Right lobe of liver (tissue), 6 donors: ENCODE data around the gene TLNRD1. TPM values are rescaled to one million over a fixed set of nuclear protein-coding genes. Genes with fewer than 3 reads are reported as not detected.

Source experiments
- ATAC-seq, 4 donors: fragments of 200-7000 bp; cut with Tn5 transposase; one replicate each; pipeline ENCODE4 v1.9.1; 2020; ENCODE audit warnings: mild to moderate bottlenecking in 4 of 4, moderate library complexity in 4 of 4
- DNase-seq, 3 donors: peaks; one replicate each; pipeline ENCODE4 v3.0.0-alpha.2; 2020
- H3K27ac ChIP-seq, 3 donors: fragments of 200-600 bp; one replicate each; pipeline ENCODE4 v1.8.0; 2022
- H3K27me3 ChIP-seq, 2 donors: fragments of 200-600 bp; one replicate each; pipeline ENCODE4 v1.8.0; 2022
- H3K36me3 ChIP-seq, 4 donors: fragments of 200-600 bp; sonication (generic) in 1 of 4; one replicate each; pipeline versions ENCODE4 v1.5.1 to v1.8.0; 2017 to 2022; ENCODE audit warnings: control low read depth in 1 of 4
- H3K4me1 ChIP-seq, 4 donors: fragments of 200-600 bp; sonication (generic) in 1 of 4; one replicate each; pipeline versions ENCODE4 v1.5.1 to v1.8.0; 2017 to 2022; ENCODE audit warnings: control low read depth in 1 of 4
- H3K4me3 ChIP-seq, 3 donors: fragments of 200-600 bp; one replicate each; pipeline ENCODE4 v1.8.0; 2022
- H3K9me3 ChIP-seq, 4 donors: fragments of 200-600 bp; sonication (generic) in 1 of 4; one replicate each; pipeline versions ENCODE4 v1.5.1 to v1.8.0; 2017 to 2022; ENCODE audit warnings: control low read depth in 1 of 4
- CTCF ChIP-seq, 4 donors: fragments of 200-600 bp in 3 of 4; fragments of 450-650 bp in 1 of 4; IDR thresholded peaks; one replicate each; pipeline versions ENCODE4 v1.5.1 to v1.8.0; 2016 to 2022; ENCODE audit warnings: antibody characterized with exemption in 4 of 4, mild to moderate bottlenecking in 2 of 4
- POLR2A ChIP-seq: fragments of 450-650 bp; IDR thresholded peaks from one replicate; pipeline ENCODE4 v1.6.1; 2017; ENCODE audit warnings: antibody characterized with exemption, mild to moderate bottlenecking
- WGBS: methylation state at CpG from one replicate; pipeline ENCODE4 v1.1.6; 2018; ENCODE audit warnings: low coverage, low lambda C conversion rate; ENCODE audit not compliant: insufficient coverage; ENCODE audit errors: missing lambda C conversion rate; 5-methylcytosine and 5-hydroxymethylcytosine counted together
- intact Hi-C, 2 donors: fragments of 100-400 bp; cut with DNase I; formaldehyde crosslinking; loops; one replicate each; pipeline versions ENCODE4 v1.11.2 to v1.14.1; 2022
- total RNA-seq, 6 experiments: library from RNA; depleted of rRNA in 2 of 6; stranded (reverse); fragments of >200 nt in 2 of 6; fragmentation: NEBNext Ultra II Directional in 3 of 6; extraction: Animal tissue kit (Norgen Biotek cat#: 25700) in 3 of 6; gene quantifications; one replicate each; pipeline versions ENCODE4 v1.1.0 to v1.2.4, GENCODE V29; 2016 to 2023
- donor health status: DM: no; HTN: yes; CAD: no.
- donor health status: DM: no; HTN: no; CAD: no.
- donor health status: DM: no; HTN: no; CAD: no.
- donor health status: DM: no; HTN: yes; CAD: no.
- donor health status: DM: no; HTN: yes; CAD: no.

Gene TLNRD1
- total RNA-seq, 6 experiments from 2014 or later: 3.0 to 7.4 (median 5.5) TPM

GRCh38 chr15:80982205-80982604 lies 18.5 kb upstream of the TLNRD1 start:
- Histone ChIP-seq H3K27ac (no peak overlapping the region), H3K4me3 (no peak overlapping the region), H3K4me1 (no peaks in the 10 kb centered on the region), H3K9me3 (no peaks in the 10 kb centered on the region), H3K36me3 (peaks cover 0 to 31% (median 9%) of the 10 kb centered on the region in 4 donors), H3K27me3 (no peaks in the 10 kb centered on the region)
- DNase-seq (no peak), ATAC-seq (no peak)
- TF ChIP-seq POLR2A: no peak
- TF ChIP-seq CTCF (IDR thresholded peaks at IDR 0.05): no peak
- intact Hi-C loops: no loop called here
- 86% methylated on average over 2 of the region's 2 CpGs for WGBS

GRCh38 chr15:80982839-80983238 lies 17.9 kb upstream of the TLNRD1 start:
- TF ChIP-seq CTCF (IDR thresholded peaks at IDR 0.05) (no peak), POLR2A (no peak)
- peaks cover 0 to 31% (median 9%) of the 10 kb centered on the region in 4 donors for H3K36me3 ChIP-seq
- no peak overlapping the region for H3K4me3 ChIP-seq
- ATAC-seq (no peak), DNase-seq (no peak)
- intact Hi-C loops: no loop called here
- no peaks in the 10 kb centered on the region for H3K9me3 ChIP-seq
- peaks cover 0 to 3% (median 1%) of the 10 kb centered on the region in 4 donors for H3K4me1 ChIP-seq
- no peak overlapping the region for H3K27ac ChIP-seq
- 87% methylated on average over 5 of the region's 5 CpGs for WGBS
- H3K27me3 ChIP-seq: no peaks in the 10 kb centered on the region

- Histone ChIP-seq H3K27me3 (no peaks in the 10 kb centered on the region), H3K27ac (peak overlapping the region in 1 of 3 donors; percentile 30), H3K9me3 (no peaks in the 10 kb centered on the region), H3K36me3 (peaks cover 0 to 16% (median under 1%) of the 10 kb centered on the region in 4 donors), H3K4me3 (no peak overlapping the region), H3K4me1 (peaks cover 0 to 15% (median 6%) of the 10 kb centered on the region in 4 donors)
- peak in 1 of 4 donors; percentile 2 for ATAC-seq
- TF ChIP-seq POLR2A: no peak
- no peak for TF ChIP-seq CTCF (IDR thresholded peaks at IDR 0.05)
- WGBS: 52% methylated on average over 9 of the region's 9 CpGs
- intact Hi-C loops: no loop called here
- DNase-seq: no peak
Observed at GRCh38 chr15:80984856-80985255, 15.9 kb upstream of the TLNRD1 start.

DNA sequence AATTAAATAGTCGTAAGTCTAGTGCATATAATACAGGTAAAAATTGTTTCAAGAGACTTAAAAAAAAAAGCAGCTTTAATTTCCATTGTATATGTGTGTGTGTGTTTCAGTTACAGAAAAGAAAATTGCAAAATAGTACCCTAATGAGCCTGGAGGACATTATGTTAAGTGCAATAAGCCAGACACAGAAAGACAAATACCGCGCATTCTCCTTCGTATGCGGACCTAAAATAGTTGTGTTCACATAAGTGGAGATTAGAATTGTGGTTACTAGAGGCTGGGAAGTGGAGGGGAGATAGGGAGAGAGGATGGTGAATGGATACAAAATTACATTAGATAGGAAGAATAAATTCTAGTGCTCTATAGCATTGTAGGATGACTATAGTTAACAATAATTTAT lies 14.7 kb upstream of the TLNRD1 start:
- intact Hi-C loops: no loop called here
- DNase-seq (no peak), ATAC-seq (no peak)
- Histone ChIP-seq H3K9me3 (no peaks in the 10 kb centered on the region), H3K27ac (no peak overlapping the region), H3K4me3 (no peak overlapping the region), H3K27me3 (no peaks in the 10 kb centered on the region), H3K4me1 (peaks cover 0 to 15% (median 6%) of the 10 kb centered on the region in 4 donors), H3K36me3 (peaks cover 0 to 8% (median 0%) of the 10 kb centered on the region in 4 donors)
- 93% methylated on average over 5 of the region's 5 CpGs for WGBS
- TF ChIP-seq POLR2A: no peak
- no peak for TF ChIP-seq CTCF (IDR thresholded peaks at IDR 0.05)

DNA sequence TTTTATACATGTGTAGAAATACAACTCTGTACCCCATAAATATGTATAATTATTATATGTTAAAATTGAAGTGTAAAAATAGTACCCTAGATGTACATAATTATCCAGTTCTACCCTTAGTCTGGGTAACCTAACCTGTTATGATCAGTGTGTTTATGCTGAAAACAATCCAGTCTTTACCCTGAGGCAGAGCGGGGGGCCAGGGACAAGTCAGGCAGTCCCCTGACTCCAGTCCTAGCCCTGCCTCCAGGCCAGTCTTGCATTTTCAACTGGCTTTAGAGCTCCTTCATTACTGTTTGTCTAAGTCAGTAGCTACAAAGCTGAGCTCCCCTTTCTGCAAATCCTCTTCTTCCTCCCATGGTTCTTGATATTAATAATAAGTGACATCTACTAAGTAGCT lies 14.2 kb upstream of the TLNRD1 start:
- H3K4me1 ChIP-seq: peaks cover 0 to 15% (median 6%) of the 10 kb centered on the region in 4 donors
- peaks cover 0 to 5% (median 0%) of the 10 kb centered on the region in 4 donors for H3K36me3 ChIP-seq
- whole genome bisulfite sequencing: 100% methylated on average over 1 of the region's 1 CpG
- H3K9me3 ChIP-seq: no peaks in the 10 kb centered on the region
- no peak overlapping the region for H3K4me3 ChIP-seq
- TF ChIP-seq CTCF (IDR thresholded peaks at IDR 0.05): no peak
- TF ChIP-seq POLR2A: no peak
- intact Hi-C loops: no loop called here
- no peaks in the 10 kb centered on the region for H3K27me3 ChIP-seq
- ATAC-seq (no peak), DNase-seq (no peak)
- no peak overlapping the region for H3K27ac ChIP-seq
